ENCODE results near the gene ERBB2. TPM values are rescaled to one million over a fixed set of nuclear protein-coding genes. Genes with fewer than 3 reads are reported as not detected.

The ERBB2 gene
- total and polyA plus RNA-seq, 2 of the 13 experiments (the other 11 are each of a cell fraction or from before 2014, with no cell fraction given) = 57.7 to 64.1 TPM

DNA sequence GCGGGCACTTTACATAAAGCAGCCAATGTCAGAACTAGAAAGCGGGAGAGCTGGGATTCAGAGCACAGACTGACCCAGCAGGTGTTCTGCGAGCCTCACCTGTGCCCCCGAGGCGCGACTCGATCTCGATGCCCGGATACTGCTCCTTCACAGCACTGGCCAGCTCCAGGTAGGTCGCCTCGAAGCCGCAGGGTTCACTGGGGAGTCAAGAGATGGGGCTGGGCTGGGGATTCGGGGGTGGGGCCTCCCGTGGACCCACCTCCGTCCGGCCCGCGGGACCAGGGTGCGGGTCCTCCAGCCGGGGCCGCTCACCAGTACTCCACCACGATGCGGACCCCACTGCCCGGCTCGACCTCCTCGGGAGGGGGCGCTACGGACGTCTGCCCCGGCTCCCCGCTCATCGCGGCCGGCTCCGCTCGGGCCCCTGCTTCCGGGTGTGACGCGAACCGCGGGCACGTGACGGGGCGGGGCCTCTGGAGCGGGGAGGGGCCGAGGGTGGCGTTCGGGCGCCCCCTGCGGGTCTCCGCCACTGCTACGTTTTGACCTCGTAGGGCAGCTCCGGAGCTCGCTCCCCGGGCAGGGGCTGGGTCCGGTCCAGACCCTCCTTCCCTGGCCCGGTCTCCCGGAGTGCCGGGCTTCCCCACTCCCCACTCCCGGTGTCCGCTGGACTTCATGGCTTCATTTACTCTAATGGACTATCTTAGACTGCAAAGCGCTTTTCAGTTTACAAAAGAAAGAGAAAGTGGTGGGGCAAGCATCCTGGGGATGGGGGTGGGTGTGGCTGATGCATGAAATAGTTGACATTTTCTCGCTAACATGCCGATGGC, 30.4 kb downstream of the ERBB2 start, which contains the start of gene MIEN1 (continued):
- TF ChIP-seq, protein P1, sequence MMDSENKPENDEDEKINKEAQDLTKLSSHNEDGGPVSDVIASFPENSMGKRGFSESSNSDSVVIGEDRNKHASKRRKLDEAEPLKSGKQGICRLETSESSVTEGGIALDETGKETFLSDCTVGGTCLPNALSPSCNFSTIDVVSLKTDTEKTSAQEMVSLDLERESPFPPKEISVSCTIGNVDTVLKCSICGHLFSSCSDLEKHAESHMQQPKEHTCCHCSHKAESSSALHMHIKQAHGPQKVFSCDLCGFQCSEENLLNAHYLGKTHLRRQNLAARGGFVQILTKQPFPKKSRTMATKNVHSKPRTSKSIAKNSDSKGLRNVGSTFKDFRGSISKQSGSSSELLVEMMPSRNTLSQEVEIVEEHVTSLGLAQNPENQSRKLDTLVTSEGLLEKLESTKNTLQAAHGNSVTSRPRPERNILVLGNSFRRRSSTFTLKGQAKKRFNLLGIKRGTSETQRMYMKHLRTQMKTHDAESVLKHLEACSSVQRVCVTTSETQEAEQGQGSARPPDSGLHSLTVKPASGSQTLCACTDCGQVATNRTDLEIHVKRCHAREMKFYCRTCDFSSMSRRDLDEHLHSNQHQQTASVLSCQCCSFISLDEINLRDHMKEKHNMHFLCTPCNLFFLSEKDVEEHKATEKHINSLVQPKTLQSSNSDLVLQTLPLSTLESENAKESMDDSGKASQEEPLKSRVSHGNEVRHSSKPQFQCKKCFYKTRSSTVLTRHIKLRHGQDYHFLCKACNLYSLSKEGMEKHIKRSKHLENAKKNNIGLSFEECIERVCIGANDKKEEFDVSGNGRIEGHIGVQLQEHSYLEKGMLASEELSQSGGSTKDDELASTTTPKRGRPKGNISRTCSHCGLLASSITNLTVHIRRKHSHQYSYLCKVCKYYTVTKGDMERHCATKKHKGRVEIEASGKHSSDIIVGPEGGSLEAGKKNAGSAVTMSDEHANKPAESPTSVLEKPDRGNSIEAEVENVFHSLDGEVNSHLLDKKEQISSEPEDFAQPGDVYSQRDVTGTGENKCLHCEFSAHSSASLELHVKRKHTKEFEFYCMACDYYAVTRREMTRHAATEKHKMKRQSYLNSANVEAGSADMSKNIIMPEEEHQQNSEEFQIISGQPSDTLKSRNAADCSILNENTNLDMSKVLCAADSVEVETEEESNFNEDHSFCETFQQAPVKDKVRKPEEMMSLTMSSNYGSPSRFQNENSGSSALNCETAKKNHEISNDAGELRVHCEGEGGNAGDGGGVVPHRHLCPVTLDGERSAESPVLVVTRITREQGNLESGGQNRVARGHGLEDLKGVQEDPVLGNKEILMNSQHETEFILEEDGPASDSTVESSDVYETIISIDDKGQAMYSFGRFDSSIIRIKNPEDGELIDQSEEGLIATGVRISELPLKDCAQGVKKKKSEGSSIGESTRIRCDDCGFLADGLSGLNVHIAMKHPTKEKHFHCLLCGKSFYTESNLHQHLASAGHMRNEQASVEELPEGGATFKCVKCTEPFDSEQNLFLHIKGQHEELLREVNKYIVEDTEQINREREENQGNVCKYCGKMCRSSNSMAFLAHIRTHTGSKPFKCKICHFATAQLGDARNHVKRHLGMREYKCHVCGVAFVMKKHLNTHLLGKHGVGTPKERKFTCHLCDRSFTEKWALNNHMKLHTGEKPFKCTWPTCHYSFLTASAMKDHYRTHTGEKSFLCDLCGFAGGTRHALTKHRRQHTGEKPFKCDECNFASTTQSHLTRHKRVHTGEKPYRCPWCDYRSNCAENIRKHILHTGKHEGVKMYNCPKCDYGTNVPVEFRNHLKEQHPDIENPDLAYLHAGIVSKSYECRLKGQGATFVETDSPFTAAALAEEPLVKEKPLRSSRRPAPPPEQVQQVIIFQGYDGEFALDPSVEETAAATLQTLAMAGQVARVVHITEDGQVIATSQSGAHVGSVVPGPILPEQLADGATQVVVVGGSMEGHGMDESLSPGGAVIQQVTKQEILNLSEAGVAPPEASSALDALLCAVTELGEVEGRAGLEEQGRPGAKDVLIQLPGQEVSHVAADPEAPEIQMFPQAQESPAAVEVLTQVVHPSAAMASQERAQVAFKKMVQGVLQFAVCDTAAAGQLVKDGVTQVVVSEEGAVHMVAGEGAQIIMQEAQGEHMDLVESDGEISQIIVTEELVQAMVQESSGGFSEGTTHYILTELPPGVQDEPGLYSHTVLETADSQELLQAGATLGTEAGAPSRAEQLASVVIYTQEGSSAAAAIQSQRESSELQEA (CRISPR knock-in tag; IDR thresholded peaks at IDR 0.05; ENCODE audit: not compliant biosample characterization) = peak; percentile 81
- peak; percentile 78; the same call in 1 of the 2 replicates for TF ChIP-seq ZSCAN25 (CRISPR knock-in tag; IDR thresholded peaks at IDR 0.05)
- TF ChIP-seq GATAD1 (CRISPR knock-in tag; IDR thresholded peaks at IDR 0.05) = peak; percentile 86
- TF ChIP-seq ZNF567 (CRISPR knock-in tag; IDR thresholded peaks at IDR 0.05; ENCODE audit: borderline replicate concordance) = peak; percentile 51; the same call in 1 of the 2 replicates
- no peak for TF ChIP-seq XRCC5 (optimal IDR thresholded peaks at IDR 0.05; ENCODE audit: low read length)
- TF ChIP-seq, protein P2, sequence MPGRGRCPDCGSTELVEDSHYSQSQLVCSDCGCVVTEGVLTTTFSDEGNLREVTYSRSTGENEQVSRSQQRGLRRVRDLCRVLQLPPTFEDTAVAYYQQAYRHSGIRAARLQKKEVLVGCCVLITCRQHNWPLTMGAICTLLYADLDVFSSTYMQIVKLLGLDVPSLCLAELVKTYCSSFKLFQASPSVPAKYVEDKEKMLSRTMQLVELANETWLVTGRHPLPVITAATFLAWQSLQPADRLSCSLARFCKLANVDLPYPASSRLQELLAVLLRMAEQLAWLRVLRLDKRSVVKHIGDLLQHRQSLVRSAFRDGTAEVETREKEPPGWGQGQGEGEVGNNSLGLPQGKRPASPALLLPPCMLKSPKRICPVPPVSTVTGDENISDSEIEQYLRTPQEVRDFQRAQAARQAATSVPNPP (CRISPR knock-in tag; IDR thresholded peaks at IDR 0.05) = peak; percentile 92; the same call in 1 of the 2 replicates
- TF ChIP-seq SOX13 (IDR thresholded peaks at IDR 0.05) = no peak
- peak in 1 of 2 experiments; percentile 65; a peak in 2 of 4 replicates for TF ChIP-seq SOX13 (CRISPR knock-in tag; conservative IDR thresholded peaks at IDR 0.05 in 1 of 2, IDR thresholded peaks at IDR 0.05 in 1 of 2)
- TF ChIP-seq ZC3H4 (CRISPR knock-in tag; IDR thresholded peaks at IDR 0.05; ENCODE audit: borderline replicate concordance) = 0 out of 2 replicates have a peak, but pooled peaks have one; percentile 38
- TF ChIP-seq, protein P3, sequence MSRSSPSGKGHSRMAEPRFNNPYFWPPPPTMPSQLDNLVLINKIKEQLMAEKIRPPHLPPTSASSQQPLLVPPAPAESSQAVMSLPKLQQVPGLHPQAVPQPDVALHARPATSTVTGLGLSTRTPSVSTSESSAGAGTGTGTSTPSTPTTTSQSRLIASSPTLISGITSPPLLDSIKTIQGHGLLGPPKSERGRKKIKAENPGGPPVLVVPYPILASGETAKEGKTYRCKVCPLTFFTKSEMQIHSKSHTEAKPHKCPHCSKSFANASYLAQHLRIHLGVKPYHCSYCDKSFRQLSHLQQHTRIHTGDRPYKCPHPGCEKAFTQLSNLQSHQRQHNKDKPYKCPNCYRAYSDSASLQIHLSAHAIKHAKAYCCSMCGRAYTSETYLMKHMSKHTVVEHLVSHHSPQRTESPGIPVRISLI (CRISPR knock-in tag; IDR thresholded peaks at IDR 0.05; ENCODE audit: borderline replicate concordance) = peak; percentile 47; the same call in 1 of the 2 replicates
- TF ChIP-seq KAT2B (IDR thresholded peaks at IDR 0.05; ENCODE audit: borderline replicate concordance, low read depth, low read length) = no peak
- TF ChIP-seq ZNF563 (CRISPR knock-in tag; IDR thresholded peaks at IDR 0.05) = peak; percentile 74
- TF ChIP-seq, protein P4, sequence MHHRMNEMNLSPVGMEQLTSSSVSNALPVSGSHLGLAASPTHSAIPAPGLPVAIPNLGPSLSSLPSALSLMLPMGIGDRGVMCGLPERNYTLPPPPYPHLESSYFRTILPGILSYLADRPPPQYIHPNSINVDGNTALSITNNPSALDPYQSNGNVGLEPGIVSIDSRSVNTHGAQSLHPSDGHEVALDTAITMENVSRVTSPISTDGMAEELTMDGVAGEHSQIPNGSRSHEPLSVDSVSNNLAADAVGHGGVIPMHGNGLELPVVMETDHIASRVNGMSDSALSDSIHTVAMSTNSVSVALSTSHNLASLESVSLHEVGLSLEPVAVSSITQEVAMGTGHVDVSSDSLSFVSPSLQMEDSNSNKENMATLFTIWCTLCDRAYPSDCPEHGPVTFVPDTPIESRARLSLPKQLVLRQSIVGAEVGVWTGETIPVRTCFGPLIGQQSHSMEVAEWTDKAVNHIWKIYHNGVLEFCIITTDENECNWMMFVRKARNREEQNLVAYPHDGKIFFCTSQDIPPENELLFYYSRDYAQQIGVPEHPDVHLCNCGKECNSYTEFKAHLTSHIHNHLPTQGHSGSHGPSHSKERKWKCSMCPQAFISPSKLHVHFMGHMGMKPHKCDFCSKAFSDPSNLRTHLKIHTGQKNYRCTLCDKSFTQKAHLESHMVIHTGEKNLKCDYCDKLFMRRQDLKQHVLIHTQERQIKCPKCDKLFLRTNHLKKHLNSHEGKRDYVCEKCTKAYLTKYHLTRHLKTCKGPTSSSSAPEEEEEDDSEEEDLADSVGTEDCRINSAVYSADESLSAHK (CRISPR knock-in tag; IDR thresholded peaks at IDR 0.05; ENCODE audit: borderline replicate concordance) = no peak
- no peak for TF ChIP-seq LCORL (IDR thresholded peaks at IDR 0.05)
- TF ChIP-seq LCORL (CRISPR knock-in tag; IDR thresholded peaks at IDR 0.05) = peak; percentile 96
